Stimulated activated CD4-positive, alpha-beta T cell treated with anti-CD3 and anti-CD28 coated beads, Interleukin-4, amount 100 ng/mL, for 4 hours (primary cell): ENCODE results near the gene LRRC4.

Experiments
- DNase-seq, 2 experiments: peaks; one replicate each; pipeline ENCODE4 v3.0.0-alpha.2; 2020

LRRC4 gene

DNA sequence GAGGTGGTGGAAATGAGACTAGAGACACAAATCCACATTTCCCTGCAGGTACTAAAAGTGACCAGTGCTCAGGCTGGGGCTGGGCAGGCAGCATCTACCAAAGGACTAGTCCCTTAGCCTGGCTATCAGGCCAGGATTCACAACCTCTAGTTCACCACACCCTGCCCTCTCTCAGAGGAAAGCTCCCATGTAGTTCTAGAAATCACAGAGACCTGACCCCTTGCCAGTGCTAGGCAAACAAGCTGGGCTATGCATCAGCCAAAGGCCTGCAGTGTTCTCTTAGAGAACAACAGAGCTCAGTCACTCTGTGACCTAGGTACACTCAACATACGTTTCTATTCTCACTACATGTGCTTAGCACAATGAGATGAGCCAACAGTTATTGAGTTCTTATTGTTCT is 26.7 kb upstream of the LRRC4 start:
- no peak for DNase-seq

DNA sequence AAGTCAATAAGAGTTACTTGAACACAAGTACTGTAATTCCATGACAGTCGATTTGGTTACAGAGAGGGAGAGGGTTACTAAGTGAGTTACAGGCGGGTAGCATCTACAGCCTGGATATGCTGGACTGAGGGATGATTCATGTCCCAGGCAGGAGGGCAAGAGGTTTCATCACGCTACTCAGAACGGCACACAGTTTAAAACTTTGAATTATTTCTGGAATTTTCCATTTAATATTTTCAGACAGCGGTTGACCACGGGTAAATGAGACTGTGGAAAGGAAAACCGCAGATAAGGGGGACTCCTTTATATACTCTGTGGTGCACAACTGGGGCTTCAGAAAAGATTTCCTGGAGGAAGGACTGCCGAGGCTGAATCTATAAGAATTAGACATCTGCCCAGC is 25.7 kb upstream of the LRRC4 start:
- no peak for DNase-seq

DNA sequence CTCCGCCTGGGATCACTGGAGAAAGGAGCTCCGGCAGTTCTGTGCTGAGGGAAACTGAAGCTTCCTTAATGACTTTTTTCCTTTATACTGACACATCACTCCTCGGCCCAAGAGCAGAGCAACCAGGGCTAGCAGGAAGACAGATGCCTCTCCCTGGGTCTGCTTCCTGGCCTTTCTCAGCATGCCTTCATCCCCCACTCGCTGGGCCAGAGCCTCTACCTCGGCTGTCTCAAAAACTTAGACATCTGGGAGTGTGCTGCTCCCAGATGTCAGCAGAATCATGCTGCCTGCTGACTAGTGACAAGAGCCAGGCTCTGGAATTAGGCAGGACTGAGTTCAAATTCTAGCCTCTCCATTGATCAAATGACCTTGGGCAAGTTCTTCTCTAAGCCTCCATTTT is 24.4 kb upstream of the LRRC4 start:
- no peak for DNase-seq

DNA sequence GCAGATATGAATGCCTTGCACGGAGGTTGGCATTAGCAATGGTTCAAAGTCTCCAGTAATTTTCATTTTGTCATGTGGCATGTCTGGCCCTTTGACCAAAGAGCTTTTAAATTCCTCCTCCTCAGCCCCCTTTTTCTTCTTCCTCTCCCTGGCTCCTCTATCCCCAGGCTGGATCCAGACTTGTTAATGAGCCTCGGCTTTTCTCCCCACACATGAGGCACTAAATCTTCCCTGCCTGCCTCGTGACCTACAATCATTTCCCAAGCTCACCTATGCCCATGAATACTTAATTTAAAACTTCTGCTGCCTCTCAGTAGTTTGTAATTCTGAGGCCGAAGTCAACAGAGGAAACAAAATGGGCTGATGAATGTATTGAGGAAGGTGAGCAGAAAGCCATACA is 23.3 kb upstream of the LRRC4 start:
- DNase-seq: no peak

DNA sequence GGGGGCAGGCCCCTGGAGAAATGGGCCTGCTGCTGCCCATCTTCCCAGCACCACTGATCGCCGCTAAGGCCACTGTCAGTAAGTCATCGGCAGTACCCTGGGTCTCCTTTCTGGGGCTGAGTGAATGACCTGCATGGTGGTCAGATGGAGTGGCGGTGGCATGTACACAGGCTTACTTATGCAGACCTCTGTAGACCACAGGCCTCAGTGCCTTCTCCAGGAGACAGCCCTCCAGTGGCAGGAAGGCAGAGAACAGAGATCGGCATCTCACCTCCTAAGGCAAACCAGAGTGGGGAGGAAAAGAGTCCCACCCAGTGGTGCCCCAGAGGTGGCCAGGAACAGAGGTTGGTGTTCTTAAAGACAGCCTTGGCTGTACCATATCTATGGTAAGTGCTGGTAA is 22.8 kb upstream of the LRRC4 start:
- no peak for DNase-seq

DNA sequence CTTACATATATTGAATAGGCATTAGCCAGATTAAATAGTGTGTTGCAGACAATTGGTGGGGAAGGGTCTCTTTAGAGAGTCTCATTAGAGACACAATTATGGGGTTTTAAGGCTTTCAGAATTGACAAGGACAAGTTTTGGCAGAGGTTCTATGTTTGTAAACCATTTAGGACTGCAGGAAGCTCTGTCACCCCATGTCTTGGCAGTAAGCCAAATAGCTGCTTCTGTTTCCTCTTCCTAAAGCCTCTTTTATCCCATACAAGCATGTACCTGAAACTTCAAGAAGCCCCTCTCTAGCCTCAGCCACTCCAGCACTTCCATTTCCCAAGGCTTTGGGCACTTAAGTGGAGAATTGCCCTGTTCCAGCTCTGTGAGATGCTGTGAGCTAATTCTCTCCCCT is 21.8 kb upstream of the LRRC4 start:
- DNase-seq: no peak

DNA sequence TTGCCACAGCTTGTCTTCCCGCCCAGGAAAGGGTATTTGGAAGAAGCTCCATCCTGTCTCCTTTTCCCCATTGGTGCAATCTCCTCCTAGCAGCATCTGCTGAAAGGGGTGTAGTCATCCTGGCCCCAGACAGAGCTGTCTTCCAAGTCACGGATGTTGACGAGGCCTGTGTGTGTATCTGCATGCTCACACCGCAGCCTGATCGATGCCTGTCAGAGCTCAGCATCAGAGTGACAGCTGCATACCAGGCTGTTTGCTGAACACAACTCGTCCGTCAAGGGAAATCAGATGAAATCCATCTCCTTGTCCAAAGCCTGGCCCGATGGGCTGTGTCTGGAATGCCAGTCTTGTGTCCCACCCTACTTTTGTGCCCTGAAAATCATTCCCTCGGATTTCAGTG is 21.2 kb upstream of the LRRC4 start:
- no peak for DNase-seq

DNA sequence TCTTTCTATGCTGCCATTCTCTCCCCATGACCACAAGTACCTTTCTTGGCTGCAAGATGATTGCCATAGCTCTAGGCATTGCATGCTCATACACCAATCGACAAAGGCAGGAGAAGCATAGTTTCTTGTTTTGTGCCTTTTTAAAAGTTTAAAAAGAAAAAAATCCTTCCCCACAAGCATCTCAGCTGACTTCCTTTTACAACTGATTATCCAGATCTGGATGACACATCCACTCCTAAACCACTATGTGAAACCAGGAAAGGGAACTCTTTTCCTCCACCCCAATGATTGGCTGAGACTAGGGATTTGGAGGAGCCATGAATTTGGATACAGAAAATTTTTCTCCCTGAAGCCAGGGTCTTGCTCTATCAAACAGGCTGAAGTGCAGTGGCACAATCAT is 14.5 kb upstream of the LRRC4 start:
- DNase-seq: no peak

DNA sequence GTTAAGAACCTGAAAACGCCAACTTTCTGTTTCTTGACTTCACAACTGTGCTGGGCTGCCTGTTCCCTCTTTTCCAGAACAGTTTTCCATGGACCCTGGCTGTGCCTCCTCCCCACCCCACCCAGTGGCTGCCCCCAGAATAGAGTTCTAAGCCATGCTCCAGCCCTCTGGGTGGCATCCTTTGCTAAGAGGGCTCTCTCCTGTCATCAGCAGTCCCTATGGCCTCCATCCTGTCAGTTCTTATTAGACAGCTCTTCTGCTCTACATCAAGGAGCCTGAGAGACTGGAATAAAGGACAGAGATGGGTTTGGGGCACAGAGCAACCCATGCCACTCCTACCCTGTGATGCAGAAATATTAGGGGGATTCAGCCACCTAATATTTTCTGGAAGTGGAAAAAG is 13.9 kb upstream of the LRRC4 start:
- DNase-seq: no peak

DNA sequence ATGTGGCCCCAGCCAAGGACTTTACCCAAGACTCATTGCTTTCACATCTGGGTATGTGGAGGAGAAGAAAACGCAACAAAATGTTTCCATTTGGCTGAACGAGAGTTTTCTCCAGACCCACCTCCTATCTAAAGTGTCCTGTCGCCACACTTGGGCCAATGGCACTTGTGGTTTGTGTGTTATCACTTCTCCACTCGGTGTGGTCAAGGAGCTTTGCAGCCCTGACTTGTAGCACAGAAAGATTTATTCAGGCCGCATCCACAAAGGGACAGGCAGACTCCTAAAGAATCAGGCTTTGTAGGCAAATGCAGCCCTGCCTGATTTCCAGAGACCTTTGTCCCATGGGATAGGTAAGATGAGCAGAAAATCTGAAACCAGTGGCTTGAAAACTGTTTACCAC is 12.8 kb upstream of the LRRC4 start:
- DNase-seq: no peak

DNA sequence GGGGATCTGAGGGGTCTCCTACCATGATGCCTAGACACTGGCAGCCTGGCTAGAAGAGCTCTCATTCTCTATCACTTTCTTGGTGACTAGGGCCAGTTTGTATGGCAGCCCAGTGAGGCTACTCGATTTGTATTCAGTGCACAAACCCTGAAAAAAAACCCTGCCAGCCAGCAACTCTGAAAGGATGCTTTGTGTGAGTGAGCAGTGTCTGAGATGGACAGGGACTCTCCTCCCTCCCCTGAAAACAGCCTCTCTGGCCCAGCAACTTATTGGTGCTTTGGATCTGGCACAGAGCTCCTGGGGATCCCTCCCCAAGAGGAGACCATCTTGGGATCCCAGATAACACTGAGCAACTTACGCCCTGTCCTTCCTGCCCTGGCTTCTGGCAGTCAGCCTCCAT is 10.8 kb upstream of the LRRC4 start:
- no peak for DNase-seq

DNA sequence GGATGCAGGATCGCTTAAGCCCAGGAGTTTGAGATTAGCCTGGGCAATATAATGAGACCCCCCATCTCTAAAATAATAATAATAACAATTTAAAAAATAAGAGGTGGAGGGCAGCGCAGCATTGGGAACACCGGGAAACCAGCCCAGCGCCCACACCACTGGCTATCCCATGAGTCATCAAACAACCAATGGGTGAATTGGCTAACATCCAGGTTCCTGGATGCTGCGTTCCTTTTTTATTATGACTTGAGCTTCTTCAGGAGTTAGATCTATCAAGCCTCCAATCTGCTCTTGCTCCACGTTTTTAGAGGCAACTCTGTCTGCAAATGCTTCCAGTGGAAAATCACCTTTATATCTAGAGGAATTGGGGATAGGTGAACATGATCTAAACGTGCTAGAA is 10.0 kb upstream of the LRRC4 start:
- DNase-seq: no peak

DNA sequence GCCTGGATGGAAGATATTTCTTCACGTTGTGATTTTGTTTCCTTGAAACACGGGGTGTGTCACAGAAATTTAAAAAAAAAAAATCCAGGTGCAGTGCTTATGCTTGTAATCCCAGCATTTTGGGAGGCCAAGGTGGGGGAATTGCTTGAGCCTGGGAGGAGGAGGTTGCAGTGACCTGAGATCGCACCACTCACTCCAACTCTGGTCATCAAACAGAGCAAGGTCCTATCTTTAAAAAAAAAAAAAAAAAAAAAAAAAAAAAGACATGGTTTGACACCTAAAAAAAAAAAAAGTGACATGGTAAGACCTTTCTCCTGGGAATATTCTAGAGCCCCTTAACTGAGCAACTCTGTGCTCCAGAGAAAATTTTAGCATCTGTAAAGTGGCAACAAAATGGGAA is 9.0 kb upstream of the LRRC4 start:
- DNase-seq: no peak

DNA sequence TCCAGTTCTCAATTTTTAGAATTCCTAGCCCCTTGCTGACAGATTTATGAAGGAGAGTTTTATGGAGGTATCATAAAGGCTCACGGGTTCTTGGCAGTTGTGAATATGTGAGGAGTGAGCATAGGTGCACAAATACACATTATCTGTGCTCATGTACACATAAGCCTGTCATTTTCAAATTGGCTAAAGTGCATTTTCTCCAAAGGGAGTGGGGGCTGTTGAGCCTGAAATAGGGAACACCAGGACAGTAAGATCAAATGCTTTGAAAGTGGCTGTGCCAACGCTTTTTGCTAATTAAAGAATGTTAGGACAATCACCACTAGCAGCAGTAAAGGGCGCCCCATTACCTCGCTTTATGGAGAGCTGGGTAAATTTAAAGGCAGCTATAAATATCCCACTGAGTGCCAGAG is 8.3 kb upstream of the LRRC4 start:
- no peak for DNase-seq

DNA sequence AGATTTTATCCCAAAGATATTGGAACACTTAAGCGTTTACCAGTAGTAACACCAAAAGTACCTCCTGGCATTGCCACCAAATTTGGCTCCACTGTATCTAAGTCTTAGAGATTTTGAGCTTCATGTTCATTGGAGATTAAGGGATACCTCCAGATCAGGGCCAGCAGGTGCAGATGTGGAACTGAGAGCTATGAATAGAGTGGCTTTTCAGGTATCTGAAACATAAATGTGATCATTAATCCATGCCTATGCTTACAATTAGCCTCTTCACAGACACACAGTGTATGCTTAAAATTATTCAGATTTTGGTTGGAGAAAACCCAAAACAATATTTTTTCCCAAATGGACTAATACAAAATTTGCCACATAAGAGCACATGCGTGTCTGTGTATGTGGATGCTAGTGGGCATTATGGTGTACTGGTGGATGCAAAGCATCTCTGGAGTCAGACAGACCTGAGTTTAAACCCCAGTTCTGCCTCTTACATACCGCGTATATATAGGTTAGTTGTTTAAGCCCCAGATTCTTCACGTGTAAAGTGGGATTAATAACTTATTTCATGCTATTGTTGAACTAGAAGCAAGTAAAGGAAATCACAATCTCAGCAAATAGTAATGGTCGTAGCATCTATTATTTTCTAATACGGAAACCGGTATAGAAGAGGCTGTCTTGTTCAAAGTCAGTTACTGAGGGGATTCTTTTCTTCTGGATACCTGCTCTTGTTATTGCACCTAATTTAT is 6.8 kb upstream of the LRRC4 start:
- no peak for DNase-seq

DNA sequence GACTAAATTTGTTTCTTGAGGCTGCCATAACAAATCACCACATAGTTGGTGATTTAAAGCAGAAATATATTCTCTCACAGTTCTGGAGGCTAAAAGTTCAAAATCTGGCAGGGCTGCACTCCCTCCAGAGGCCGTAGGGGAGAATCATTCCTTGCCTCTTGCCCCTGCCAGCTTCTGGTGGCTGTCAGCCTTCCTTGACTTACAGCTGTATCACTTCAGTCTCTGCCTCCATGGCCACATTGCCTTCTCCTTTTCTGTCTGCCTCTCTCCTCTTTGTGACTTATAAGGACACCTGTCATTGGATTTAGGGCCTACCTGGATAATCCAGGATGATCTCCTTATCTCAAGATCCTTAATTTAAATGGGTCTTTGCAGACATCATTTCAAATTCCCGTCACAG is 5.8 kb upstream of the LRRC4 start:
- DNase-seq: no peak

DNA sequence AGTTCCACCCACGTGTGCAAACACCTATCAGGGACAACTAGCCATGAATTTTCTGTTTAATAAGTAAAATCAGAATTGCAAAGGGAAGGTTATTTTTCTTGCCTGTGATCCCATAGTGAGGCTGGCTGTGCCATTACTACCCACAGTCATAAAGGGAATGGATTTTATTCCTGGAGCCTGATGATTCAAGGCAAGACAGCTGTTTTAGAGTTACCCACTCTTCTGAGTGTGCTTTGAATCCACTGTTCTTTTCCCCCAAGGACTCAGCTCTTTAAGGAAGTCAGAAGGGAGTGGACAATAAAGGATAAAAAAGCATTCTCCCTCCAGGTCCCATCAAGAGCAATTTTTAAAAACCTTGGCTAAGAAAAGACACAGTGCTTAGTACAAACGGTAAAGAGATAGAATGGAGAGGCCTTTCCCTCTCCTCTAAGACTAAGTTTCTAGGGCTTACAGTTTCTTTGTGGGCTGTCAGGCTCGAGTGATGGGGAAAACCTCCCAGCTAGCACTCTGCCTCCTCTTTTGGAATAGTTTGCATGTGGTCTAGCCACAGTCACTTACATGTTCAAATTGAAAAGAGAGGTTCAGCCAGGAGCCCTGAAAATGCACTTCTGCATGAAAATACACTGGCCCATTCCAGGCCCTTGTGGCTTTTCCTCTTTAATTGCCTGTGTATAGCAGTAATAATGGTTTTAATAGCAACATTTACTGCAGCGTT is 5.1 kb upstream of the LRRC4 start:
- DNase-seq: no peak

DNA sequence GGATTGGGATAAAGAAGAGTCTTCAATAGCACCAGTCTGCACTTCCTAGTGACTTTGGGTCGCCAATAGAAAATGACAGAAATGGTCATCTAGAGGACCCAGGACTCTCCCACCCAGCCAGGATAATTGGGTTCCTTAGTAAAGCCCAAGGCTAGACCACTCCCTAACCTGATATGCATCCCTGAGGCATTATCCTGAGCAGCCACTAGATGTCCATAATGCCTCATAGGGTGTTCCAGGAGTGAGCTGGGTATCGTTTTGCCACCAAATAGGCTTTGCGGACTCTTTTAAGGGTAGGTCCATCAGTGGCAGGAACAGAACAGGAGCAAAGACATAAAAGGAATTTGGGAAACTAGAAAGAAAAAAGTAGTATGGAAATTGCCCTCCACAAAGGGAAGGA is 4.5 kb upstream of the LRRC4 start:
- DNase-seq: no peak

DNA sequence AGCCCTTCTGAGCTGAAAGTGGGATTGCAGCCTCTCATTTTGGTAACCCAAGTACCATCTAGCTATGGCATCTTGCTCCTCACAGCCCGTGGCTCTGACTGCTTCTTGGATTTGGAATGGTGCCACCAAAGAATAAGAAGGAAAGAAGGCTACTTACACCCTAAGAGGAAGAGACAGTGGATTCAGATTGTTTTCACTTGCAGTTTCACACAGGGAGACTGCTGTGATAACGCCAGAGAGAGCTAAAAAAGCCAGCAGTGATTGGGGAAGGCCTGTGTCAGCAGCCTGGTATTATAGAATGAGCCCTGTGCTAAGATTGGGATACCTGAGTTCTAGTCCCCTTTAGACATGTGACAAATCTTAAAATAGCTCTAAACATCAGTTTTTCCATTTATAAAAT is 3.6 kb upstream of the LRRC4 start:
- DNase-seq: no peak

DNA sequence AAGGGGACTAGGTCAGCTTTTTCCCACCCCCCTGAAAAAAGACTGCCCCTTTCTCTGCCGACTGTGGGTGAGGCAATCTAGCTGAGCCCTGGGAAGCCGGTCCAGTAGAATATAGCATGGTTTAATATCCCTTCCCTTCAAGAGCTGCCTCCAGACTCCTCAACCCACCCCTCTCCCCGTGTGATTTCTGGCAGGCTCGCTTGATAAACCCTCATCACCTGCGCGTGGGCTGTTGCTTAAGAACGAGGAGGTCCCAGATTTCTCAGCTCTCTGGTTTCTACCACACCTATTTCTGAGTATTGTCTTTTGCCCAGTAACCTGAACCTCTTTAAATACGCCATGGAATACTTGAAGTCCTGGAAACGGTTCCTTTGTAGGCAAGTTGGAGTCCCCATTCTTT is 2.0 kb upstream of the LRRC4 start:
- no peak for DNase-seq

DNA sequence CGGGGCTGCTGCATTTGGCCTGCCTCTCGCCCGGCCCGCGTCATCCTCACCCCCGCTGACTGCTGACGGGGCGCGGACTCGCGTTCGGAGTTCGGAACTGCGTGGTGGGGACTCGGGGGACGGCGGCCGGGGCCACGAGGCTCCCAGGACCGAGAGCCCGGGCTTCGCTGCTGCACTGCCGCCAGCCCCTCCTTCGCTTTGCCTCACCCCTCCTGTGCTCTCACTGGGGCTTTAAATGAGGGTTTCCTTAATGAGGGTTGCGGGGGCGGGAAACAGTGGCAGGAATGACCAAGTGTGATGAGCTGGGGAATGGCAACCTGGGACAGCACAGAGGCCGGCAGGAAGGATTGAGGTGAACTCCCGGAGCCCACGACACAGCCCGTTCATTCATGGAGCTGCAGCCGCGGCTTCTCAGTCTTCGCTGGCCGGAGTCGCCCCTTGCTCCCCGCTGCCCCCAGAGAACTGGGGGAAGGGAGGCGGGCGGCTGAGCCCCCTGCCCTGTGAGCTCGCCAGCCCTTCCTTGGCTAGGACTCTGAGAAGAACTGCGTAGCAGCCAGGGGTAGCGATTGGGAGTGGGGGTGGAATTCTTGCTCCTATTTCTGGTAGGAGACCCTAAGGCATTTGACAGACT is 1.5 kb upstream of the LRRC4 start:
- peak in 1 of 2 experiments; percentile 22 for DNase-seq

DNA sequence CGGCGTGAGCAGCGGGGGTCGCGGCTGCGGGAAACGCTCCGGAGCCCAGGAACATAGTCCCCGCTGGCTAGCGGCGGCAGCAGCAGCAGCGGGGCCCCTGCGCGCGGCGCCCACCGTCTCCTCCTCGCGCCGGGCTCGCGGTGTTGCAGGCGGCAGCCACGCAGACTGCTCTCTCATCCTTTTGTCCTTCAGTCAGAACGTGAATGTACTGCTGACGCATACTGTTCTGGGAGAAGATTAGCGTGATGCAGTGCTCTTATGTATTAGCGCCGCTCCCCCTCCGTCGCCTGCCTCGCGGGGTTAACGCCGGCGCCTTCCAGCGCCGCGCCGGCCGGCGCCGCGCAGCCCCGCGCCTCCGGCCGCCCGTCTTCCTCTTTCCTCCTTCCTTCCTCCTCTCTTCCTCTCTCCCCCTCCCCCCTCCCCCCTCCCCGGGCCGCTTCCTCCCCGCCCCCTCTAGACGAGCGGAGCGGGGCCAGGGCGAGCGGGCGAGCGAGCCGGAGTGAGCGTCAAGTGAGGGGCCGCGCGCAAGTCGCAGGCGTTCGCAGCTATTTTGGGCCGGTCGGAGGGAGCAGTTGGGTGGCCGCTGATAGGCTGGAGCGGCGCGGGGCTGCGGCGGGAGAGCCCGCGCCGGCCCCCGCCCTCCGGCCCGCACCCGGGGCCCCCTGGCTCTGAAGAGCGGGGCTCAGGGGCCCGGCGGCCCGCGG is 816 bp upstream of the LRRC4 start:
- DNase-seq: peak; percentile 54 to 57

DNA sequence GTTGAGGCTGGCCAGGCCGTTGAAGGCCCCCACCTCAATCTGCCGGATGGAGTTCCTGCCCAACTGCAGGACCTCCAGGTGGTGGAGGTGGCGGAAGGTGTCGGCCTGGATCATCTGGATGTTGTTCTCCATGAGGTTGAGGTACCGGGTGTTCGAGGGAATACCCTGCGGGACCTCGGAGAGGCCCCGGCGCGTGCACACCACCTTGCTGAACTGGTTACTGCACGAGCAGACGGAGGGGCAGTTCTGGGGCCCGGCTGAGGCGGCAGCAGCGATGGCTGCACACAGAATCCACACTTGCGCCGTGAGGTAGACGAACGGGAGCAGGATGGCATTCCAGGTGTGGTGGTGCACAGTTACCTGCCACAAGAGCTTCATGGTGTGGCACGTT is 979 bp downstream of the LRRC4 start:
- DNase-seq: no peak
